ENCODE data around the gene STAT4.

- TF ChIP-seq, protein P1, sequence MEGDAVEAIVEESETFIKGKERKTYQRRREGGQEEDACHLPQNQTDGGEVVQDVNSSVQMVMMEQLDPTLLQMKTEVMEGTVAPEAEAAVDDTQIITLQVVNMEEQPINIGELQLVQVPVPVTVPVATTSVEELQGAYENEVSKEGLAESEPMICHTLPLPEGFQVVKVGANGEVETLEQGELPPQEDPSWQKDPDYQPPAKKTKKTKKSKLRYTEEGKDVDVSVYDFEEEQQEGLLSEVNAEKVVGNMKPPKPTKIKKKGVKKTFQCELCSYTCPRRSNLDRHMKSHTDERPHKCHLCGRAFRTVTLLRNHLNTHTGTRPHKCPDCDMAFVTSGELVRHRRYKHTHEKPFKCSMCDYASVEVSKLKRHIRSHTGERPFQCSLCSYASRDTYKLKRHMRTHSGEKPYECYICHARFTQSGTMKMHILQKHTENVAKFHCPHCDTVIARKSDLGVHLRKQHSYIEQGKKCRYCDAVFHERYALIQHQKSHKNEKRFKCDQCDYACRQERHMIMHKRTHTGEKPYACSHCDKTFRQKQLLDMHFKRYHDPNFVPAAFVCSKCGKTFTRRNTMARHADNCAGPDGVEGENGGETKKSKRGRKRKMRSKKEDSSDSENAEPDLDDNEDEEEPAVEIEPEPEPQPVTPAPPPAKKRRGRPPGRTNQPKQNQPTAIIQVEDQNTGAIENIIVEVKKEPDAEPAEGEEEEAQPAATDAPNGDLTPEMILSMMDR (IDR thresholded peaks at IDR 0.05; ENCODE audit: insufficient read depth, low read depth, low read length): no peak
- TF ChIP-seq EZH2 (IDR thresholded peaks at IDR 0.05; ENCODE audit: insufficient read depth, low read length): no peak
These were observed 47.0 kb downstream of the STAT4 start for GRCh38 chr2:191103774-191104173.
